HEK293 (cell line): Measurements from ENCODE around the gene DEFB132.
"Not testable (repeated sequence)": the region's sequence is repeated elsewhere in the genome, so short reads cannot be mapped to it uniquely, and the experiment has no call there.

Experiments
- CTCF ChIA-PET: fragments of 350-600 bp; formaldehyde crosslinking; extraction: SDS; loops from one replicate; lab custom pipeline; 2021; ENCODE audit warnings: antibody characterized with exemption; lab: Yijun Ruan, JAX
- POLR2A ChIA-PET: fragments of 300-600 bp; formaldehyde crosslinking; extraction: SDS; loops from one replicate; lab custom pipeline; 2020; ENCODE audit warnings: antibody characterized with exemption, inconsistent platforms; lab: Yijun Ruan, JAX
- H3K27ac ChIP-seq: fragments of 200-500 bp; sonication (Bioruptor generic); 2 replicates; pipeline ENCODE4 v1.5.1; 2014; ENCODE audit warnings: low read depth, low read length, control low read depth, inconsistent platforms; ENCODE audit errors: extremely low read depth
- H3K36me3 ChIP-seq, 2 experiments: fragments of 200-500 bp in 1 of 2; sonication (Bioruptor generic) in 1 of 2; 1 replicate in 1 of 2; 2 replicates in 1 of 2; pipeline ENCODE4 v1.5.1; 2014 to 2017; ENCODE audit warnings: inconsistent platforms in 2 of 2, low read length in 2 of 2; ENCODE audit not compliant: control insufficient read depth in 2 of 2, insufficient read depth in 1 of 2
- H3K4me1 ChIP-seq: fragments of 200-500 bp; sonication (Bioruptor generic); 2 replicates; pipeline ENCODE4 v1.5.1; 2014; ENCODE audit warnings: mild to moderate bottlenecking, low read length, inconsistent platforms; ENCODE audit not compliant: control insufficient read depth, insufficient read depth
- H3K4me3 ChIP-seq: 2 replicates; pipeline ENCODE4 v1.5.1; 2011; ENCODE audit warnings: low read depth, mild to moderate bottlenecking, control low read depth, low read length, moderate library complexity
- H3K9me3 ChIP-seq: fragments of 200-500 bp; sonication (Bioruptor generic); 2 replicates; pipeline ENCODE4 v1.5.1; 2014; ENCODE audit warnings: low read depth, low read length, inconsistent platforms; ENCODE audit not compliant: control insufficient read depth, insufficient read depth
- AEBP2 ChIP-seq: fragments of 450-650 bp; formaldehyde crosslinking; IDR thresholded peaks from 2 replicates; pipeline ENCODE4 v1.5.1; 2016; ENCODE audit warnings: missing biosample characterization, missing genetic modification characterization, borderline replicate concordance
- CTCF ChIP-seq: fragments of 450-650 bp; formaldehyde crosslinking; IDR thresholded peaks from 2 replicates; pipeline ENCODE4 v1.5.1; 2016; ENCODE audit warnings: missing biosample characterization, missing genetic modification characterization
- GFI1B ChIP-seq: fragments of 450-650 bp; formaldehyde crosslinking; IDR thresholded peaks from 2 replicates; pipeline ENCODE4 v1.5.1; 2016; ENCODE audit warnings: missing biosample characterization, missing genetic modification characterization
- SETDB1 ChIP-seq: IDR thresholded peaks from one replicate; pipeline ENCODE4 v1.6.1; 2017; ENCODE audit warnings: mild to moderate bottlenecking, low read length, moderate library complexity, mixed read lengths; ENCODE audit not compliant: insufficient read length
- WT1 ChIP-seq: fragments of 450-650 bp; formaldehyde crosslinking; IDR thresholded peaks from 2 replicates; pipeline ENCODE4 v1.5.1; 2016; ENCODE audit warnings: missing biosample characterization, missing genetic modification characterization
- ZNF146 ChIP-seq: fragments of 450-650 bp; formaldehyde crosslinking; IDR thresholded peaks from 2 replicates; pipeline ENCODE4 v1.5.1; 2016; ENCODE audit warnings: missing biosample characterization, missing genetic modification characterization
- ZNF211 ChIP-seq: fragments of 450-650 bp; formaldehyde crosslinking; IDR thresholded peaks from 2 replicates; pipeline ENCODE4 v1.5.1; 2016; ENCODE audit warnings: low read depth, missing biosample characterization, missing genetic modification characterization
- ZNF223 ChIP-seq: fragments of 450-650 bp; formaldehyde crosslinking; IDR thresholded peaks from 2 replicates; pipeline ENCODE4 v1.5.1; 2016; ENCODE audit warnings: missing biosample characterization, missing genetic modification characterization
- ZNF366 ChIP-seq: fragments of 450-650 bp; formaldehyde crosslinking; conservative IDR thresholded peaks from 2 replicates; pipeline ENCODE4 v1.5.1; 2016; ENCODE audit warnings: missing biosample characterization, missing genetic modification characterization
- ZNF416 ChIP-seq: fragments of 450-650 bp; formaldehyde crosslinking; IDR thresholded peaks from 2 replicates; pipeline ENCODE4 v1.5.1; 2016; ENCODE audit warnings: missing biosample characterization, missing genetic modification characterization
- ZNF623 ChIP-seq: fragments of 450-650 bp; formaldehyde crosslinking; IDR thresholded peaks from 2 replicates; pipeline ENCODE4 v1.5.1; 2016; ENCODE audit warnings: missing biosample characterization, missing genetic modification characterization
- ZNF658 ChIP-seq: fragments of 450-650 bp; formaldehyde crosslinking; IDR thresholded peaks from 2 replicates; pipeline ENCODE4; 2016; ENCODE audit warnings: missing biosample characterization, missing genetic modification characterization
- ZNF776 ChIP-seq: fragments of 450-650 bp; formaldehyde crosslinking; IDR thresholded peaks from 2 replicates; pipeline ENCODE4 v1.5.0; 2017; ENCODE audit warnings: missing biosample characterization, missing genetic modification characterization, borderline replicate concordance
- ZSCAN5A ChIP-seq: fragments of 450-650 bp; formaldehyde crosslinking; IDR thresholded peaks from 2 replicates; pipeline ENCODE4 v1.5.1; 2016; ENCODE audit warnings: missing biosample characterization, missing genetic modification characterization
- TF ChIP-seq, protein P1 (sequence below): fragments of 450-650 bp; formaldehyde crosslinking; conservative IDR thresholded peaks from 2 replicates; pipeline ENCODE4 v1.5.1; 2016; ENCODE audit warnings: low read depth, missing biosample characterization, missing genetic modification characterization
- TF ChIP-seq, protein P2 (sequence below): fragments of 450-650 bp; formaldehyde crosslinking; IDR thresholded peaks from 2 replicates; pipeline ENCODE4 v1.5.1; 2016; ENCODE audit warnings: missing biosample characterization, missing genetic modification characterization

The DEFB132 gene

DNA sequence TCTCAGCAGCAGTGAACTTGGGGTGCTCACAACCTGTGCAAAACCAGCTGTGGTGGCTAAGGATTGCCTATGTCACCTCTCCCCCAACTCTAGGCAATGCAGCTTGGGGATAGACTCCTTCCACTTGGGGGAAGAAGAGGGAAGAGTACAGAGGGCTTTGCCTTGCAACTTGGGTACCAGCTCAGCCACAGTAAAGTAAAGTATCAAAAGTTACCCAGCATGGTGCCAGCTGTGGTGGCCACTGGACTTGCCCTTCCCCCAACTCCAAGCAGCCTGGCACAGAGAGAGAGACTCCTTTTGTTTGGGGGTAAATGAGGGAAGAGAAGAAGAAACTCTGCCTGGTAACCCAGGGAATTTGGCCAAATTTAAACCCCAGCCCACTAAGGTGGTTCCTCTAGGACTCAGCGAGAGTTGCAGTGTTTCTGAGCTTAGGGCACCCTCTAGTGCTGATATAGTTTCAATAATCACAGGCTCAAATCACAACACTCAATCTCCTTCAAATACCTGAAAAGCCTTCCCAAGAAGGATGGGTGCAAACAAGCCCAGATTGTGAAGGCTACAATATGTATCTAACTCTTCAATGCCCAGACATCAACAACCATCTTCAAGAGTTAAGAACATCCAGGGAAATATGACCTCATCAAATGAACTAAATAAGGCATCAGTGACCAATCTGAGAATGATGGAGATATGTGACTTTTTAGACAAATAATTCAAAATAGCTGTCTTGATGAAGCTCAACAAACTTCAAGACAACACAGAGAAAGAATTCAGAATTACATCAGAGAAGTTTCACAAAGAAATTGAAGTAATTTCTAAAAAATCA, 38.0 kb upstream of the DEFB132 start (continued):
- TF ChIP-seq AEBP2: no peak
- peak; percentile 75 for TF ChIP-seq CTCF (tag by site-specific recombination)
- TF ChIP-seq, all 188 proteins: peak for 3

- Histone ChIP-seq H3K4me3 (no peak overlapping the region), H3K4me1 (no peaks in the 10 kb centered on the region), H3K36me3 (no peaks in the 10 kb centered on the region), H3K9me3 (no peaks in the 10 kb centered on the region), H3K27ac (no peak overlapping the region)
- CTCF ChIA-PET: no interaction called here
- TF ChIP-seq ZNF366 (tag by site-specific recombination) (peak; percentile 86), ZSCAN5A (tag by site-specific recombination) (no peak), ZNF211 (tag by site-specific recombination) (no peak), WT1 (tag by site-specific recombination) (no peak)
- TF ChIP-seq, protein P1, sequence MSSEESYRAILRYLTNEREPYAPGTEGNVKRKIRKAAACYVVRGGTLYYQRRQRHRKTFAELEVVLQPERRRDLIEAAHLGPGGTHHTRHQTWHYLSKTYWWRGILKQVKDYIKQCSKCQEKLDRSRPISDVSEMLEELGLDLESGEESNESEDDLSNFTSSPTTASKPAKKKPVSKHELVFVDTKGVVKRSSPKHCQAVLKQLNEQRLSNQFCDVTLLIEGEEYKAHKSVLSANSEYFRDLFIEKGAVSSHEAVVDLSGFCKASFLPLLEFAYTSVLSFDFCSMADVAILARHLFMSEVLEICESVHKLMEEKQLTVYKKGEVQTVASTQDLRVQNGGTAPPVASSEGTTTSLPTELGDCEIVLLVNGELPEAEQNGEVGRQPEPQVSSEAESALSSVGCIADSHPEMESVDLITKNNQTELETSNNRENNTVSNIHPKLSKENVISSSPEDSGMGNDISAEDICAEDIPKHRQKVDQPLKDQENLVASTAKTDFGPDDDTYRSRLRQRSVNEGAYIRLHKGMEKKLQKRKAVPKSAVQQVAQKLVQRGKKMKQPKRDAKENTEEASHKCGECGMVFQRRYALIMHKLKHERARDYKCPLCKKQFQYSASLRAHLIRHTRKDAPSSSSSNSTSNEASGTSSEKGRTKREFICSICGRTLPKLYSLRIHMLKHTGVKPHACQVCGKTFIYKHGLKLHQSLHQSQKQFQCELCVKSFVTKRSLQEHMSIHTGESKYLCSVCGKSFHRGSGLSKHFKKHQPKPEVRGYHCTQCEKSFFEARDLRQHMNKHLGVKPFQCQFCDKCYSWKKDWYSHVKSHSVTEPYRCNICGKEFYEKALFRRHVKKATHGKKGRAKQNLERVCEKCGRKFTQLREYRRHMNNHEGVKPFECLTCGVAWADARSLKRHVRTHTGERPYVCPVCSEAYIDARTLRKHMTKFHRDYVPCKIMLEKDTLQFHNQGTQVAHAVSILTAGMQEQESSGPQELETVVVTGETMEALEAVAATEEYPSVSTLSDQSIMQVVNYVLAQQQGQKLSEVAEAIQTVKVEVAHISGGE (tag by site-specific recombination): no peak
- POLR2A ChIA-PET: no interaction called here
Measured at GRCh38 chr20:221258-221830, 36.2 kb upstream of the DEFB132 start.

- H3K9me3 ChIP-seq, H3K4me1 ChIP-seq, H3K36me3 ChIP-seq, H3K4me3 ChIP-seq, H3K27ac ChIP-seq, POLR2A ChIA-PET: not testable (repeated sequence)
- peak; percentile 85 for TF ChIP-seq ZNF146 (tag by site-specific recombination)
- CTCF ChIA-PET: interaction anchor here (3.2 to 4.0 kb wide), 2 partner anchors 40 to 105 kb away, joined by 13 to 20 read pairs; no protein-coding TSS in a partner anchor
Measured at GRCh38 chr20:225879-226278, 31.6 kb upstream of the DEFB132 start.

- H3K4me1 ChIP-seq: no peaks in the 10 kb centered on the region
- CTCF ChIA-PET: interaction anchor here (0.7 to 4.0 kb wide), 3 partner anchors 11 to 490 kb away, joined by 3 to 20 read pairs (median 5); no protein-coding TSS in a partner anchor
- H3K27ac ChIP-seq: no peak within 1 kb of the TSS
- no peaks in the 10 kb centered on the region for H3K36me3 ChIP-seq
- no peaks in the 10 kb centered on the region for H3K9me3 ChIP-seq
- POLR2A ChIA-PET: no interaction called here
- H3K4me3 ChIP-seq: no peak within 1 kb of the TSS
- TF ChIP-seq ZNF658: no peak
- TF ChIP-seq ZNF776: no peak
- TF ChIP-seq GFI1B: no peak
- no peak for TF ChIP-seq ZNF223 (tag by site-specific recombination)
- TF ChIP-seq, protein P2, sequence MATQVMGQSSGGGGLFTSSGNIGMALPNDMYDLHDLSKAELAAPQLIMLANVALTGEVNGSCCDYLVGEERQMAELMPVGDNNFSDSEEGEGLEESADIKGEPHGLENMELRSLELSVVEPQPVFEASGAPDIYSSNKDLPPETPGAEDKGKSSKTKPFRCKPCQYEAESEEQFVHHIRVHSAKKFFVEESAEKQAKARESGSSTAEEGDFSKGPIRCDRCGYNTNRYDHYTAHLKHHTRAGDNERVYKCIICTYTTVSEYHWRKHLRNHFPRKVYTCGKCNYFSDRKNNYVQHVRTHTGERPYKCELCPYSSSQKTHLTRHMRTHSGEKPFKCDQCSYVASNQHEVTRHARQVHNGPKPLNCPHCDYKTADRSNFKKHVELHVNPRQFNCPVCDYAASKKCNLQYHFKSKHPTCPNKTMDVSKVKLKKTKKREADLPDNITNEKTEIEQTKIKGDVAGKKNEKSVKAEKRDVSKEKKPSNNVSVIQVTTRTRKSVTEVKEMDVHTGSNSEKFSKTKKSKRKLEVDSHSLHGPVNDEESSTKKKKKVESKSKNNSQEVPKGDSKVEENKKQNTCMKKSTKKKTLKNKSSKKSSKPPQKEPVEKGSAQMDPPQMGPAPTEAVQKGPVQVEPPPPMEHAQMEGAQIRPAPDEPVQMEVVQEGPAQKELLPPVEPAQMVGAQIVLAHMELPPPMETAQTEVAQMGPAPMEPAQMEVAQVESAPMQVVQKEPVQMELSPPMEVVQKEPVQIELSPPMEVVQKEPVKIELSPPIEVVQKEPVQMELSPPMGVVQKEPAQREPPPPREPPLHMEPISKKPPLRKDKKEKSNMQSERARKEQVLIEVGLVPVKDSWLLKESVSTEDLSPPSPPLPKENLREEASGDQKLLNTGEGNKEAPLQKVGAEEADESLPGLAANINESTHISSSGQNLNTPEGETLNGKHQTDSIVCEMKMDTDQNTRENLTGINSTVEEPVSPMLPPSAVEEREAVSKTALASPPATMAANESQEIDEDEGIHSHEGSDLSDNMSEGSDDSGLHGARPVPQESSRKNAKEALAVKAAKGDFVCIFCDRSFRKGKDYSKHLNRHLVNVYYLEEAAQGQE: no peak
- TF ChIP-seq SETDB1: no peak
- TF ChIP-seq ZNF416 (tag by site-specific recombination): no peak
- no peak for TF ChIP-seq ZNF623 (tag by site-specific recombination)
Measured at GRCh38 chr20:226958-227357, 30.6 kb upstream of the DEFB132 start, which contains the start of gene DEFB129. TSS of gene DEFB129 (plus strand) at chr20:227258. CDS start at chr20:227289, 31 bp downstream.
